ENCODE data around the gene LCE4A. TPM values are rescaled to one million over a fixed set of nuclear protein-coding genes. Genes with fewer than 3 reads are reported as not detected.

LCE4A gene
- polyA plus RNA-seq, 3 donors from 2014 or later: not detected

GRCh38 chr1:152725261-152725660 is 17.3 kb downstream of the LCE4A start:
- Mint-ChIP-seq H3K36me3 (no peaks in the 10 kb centered on the region), H3K9me3 (no peaks in the 10 kb centered on the region), H3K4me1 (no peaks in the 10 kb centered on the region), H3K27ac (no peak overlapping the region), H3K4me3 (no peak overlapping the region), H3K27me3 (ENCODE audit: low read depth in 3 of 3) (peaks cover 0 to 6% (median 0%) of the 10 kb centered on the region in 3 donors)
- DNase-seq: no peak

GRCh38 chr1:152728986-152729385 is 21.0 kb downstream of the LCE4A start:
- Mint-ChIP-seq H3K27me3 (ENCODE audit: low read depth in 3 of 3) (no peaks in the 10 kb centered on the region), H3K4me1 (no peaks in the 10 kb centered on the region), H3K4me3 (no peak overlapping the region), H3K9me3 (no peaks in the 10 kb centered on the region), H3K36me3 (no peaks in the 10 kb centered on the region), H3K27ac (no peak overlapping the region)
- no peak for DNase-seq

GRCh38 chr1:152735648-152736047 is 27.7 kb downstream of the LCE4A start:
- Mint-ChIP-seq H3K9me3 (no peaks in the 10 kb centered on the region), H3K27me3 (ENCODE audit: low read depth in 3 of 3) (peaks cover 6 to 8% (median 7%) of the 10 kb centered on the region in 3 donors), H3K27ac (no peak overlapping the region), H3K4me1 (no peaks in the 10 kb centered on the region), H3K36me3 (no peaks in the 10 kb centered on the region), H3K4me3 (no peak overlapping the region)
- DNase-seq: no peak

GRCh38 chr1:152737997-152738396 is 30.0 kb downstream of the LCE4A start:
- Mint-ChIP-seq H3K27me3 (ENCODE audit: low read depth in 3 of 3) (peaks cover 7 to 11% (median 8%) of the 10 kb centered on the region in 3 donors), H3K27ac (peak overlapping the region in 1 of 6 donors; percentile 29)

GRCh38 chr1:152739841-152740240 is 31.9 kb downstream of the LCE4A start:
- no peaks in the 10 kb centered on the region for H3K36me3 Mint-ChIP-seq

More at GRCh38 chr1:152737997-152738396, 30.0 kb downstream of the LCE4A start:
- no peaks in the 10 kb centered on the region for H3K36me3 Mint-ChIP-seq
- no peak for DNase-seq
- H3K4me1 Mint-ChIP-seq: no peaks in the 10 kb centered on the region
- no peak overlapping the region for H3K4me3 Mint-ChIP-seq
- H3K9me3 Mint-ChIP-seq: no peaks in the 10 kb centered on the region

GRCh38 chr1:152741656-152742055 is 33.7 kb downstream of the LCE4A start:
- Mint-ChIP-seq H3K27ac (no peak overlapping the region), H3K9me3 (peaks cover 0 to 2% (median 0%) of the 10 kb centered on the region in 6 donors), H3K4me1 (no peaks in the 10 kb centered on the region), H3K4me3 (no peak overlapping the region), H3K36me3 (no peaks in the 10 kb centered on the region), H3K27me3 (ENCODE audit: low read depth in 3 of 3) (peaks cover 6 to 12% (median 11%) of the 10 kb centered on the region in 3 donors)
- no peak for DNase-seq

More at GRCh38 chr1:152739841-152740240, 31.9 kb downstream of the LCE4A start:
- no peak for DNase-seq
- Mint-ChIP-seq H3K27ac (no peak overlapping the region), H3K4me3 (no peak overlapping the region), H3K27me3 (ENCODE audit: low read depth in 3 of 3) (peaks cover 6 to 13% (median 11%) of the 10 kb centered on the region in 3 donors), H3K4me1 (no peaks in the 10 kb centered on the region), H3K9me3 (peaks cover 0 to 2% (median 0%) of the 10 kb centered on the region in 6 donors)

GRCh38 chr1:152743371-152744145 is 35.6 kb downstream of the LCE4A start:
- Mint-ChIP-seq H3K4me3 (no peak overlapping the region), H3K27ac (no peak overlapping the region), H3K4me1 (no peaks in the 10 kb centered on the region), H3K27me3 (ENCODE audit: low read depth in 3 of 3) (peaks cover 4 to 15% (median 13%) of the 10 kb centered on the region in 3 donors), H3K36me3 (no peaks in the 10 kb centered on the region), H3K9me3 (peaks cover 0 to 2% (median 0%) of the 10 kb centered on the region in 6 donors)
- no peak for DNase-seq

GRCh38 chr1:152745289-152745704 is 37.3 kb downstream of the LCE4A start:
- Mint-ChIP-seq H3K4me3 (no peak overlapping the region), H3K27me3 (ENCODE audit: low read depth in 3 of 3) (peaks cover 6 to 11% (median 9%) of the 10 kb centered on the region in 3 donors), H3K36me3 (no peaks in the 10 kb centered on the region), H3K4me1 (no peaks in the 10 kb centered on the region), H3K27ac (no peak overlapping the region), H3K9me3 (peaks cover 0 to 2% (median 0%) of the 10 kb centered on the region in 6 donors)
- no peak for DNase-seq

- no peaks in the 10 kb centered on the region for H3K36me3 Mint-ChIP-seq
- H3K27me3 Mint-ChIP-seq (ENCODE audit: low read depth in 3 of 3): peaks cover 6 to 14% (median 9%) of the 10 kb centered on the region in 3 donors
- no peak overlapping the region for H3K4me3 Mint-ChIP-seq
- no peak overlapping the region for H3K27ac Mint-ChIP-seq
- peaks cover 0 to 2% (median 0%) of the 10 kb centered on the region in 6 donors for H3K9me3 Mint-ChIP-seq
- H3K4me1 Mint-ChIP-seq: no peaks in the 10 kb centered on the region
- no peak for DNase-seq
These were observed 37.9 kb downstream of the LCE4A start for GRCh38 chr1:152745765-152746444.

GRCh38 chr1:152747831-152748230 is 39.9 kb downstream of the LCE4A start:
- no peak for DNase-seq
- no peak overlapping the region for H3K27ac Mint-ChIP-seq
- H3K4me1 Mint-ChIP-seq: no peaks in the 10 kb centered on the region
- peaks cover 4 to 16% (median 6%) of the 10 kb centered on the region in 3 donors for H3K27me3 Mint-ChIP-seq (ENCODE audit: low read depth in 3 of 3)
- no peaks in the 10 kb centered on the region for H3K36me3 Mint-ChIP-seq
- H3K4me3 Mint-ChIP-seq: no peak overlapping the region
- H3K9me3 Mint-ChIP-seq: peaks cover 0 to 2% (median 0%) of the 10 kb centered on the region in 6 donors

GRCh38 chr1:152752225-152752624 is 44.3 kb downstream of the LCE4A start:
- Mint-ChIP-seq H3K27ac (no peak overlapping the region), H3K9me3 (no peaks in the 10 kb centered on the region), H3K36me3 (no peaks in the 10 kb centered on the region), H3K27me3 (ENCODE audit: low read depth in 3 of 3) (peaks cover 2 to 12% (median 2%) of the 10 kb centered on the region in 3 donors), H3K4me3 (no peak overlapping the region), H3K4me1 (no peaks in the 10 kb centered on the region)
- DNase-seq: no peak

- Mint-ChIP-seq H3K9me3 (no peaks in the 10 kb centered on the region), H3K4me3 (no peak overlapping the region), H3K27ac (no peak overlapping the region), H3K27me3 (ENCODE audit: low read depth in 3 of 3) (peaks cover under 1 to 9% (median 2%) of the 10 kb centered on the region in 3 donors), H3K36me3 (no peaks in the 10 kb centered on the region), H3K4me1 (no peaks in the 10 kb centered on the region)
- DNase-seq: no peak
These were observed 45.6 kb downstream of the LCE4A start for GRCh38 chr1:152753586-152753985.

- H3K9me3 Mint-ChIP-seq: no peaks in the 10 kb centered on the region
- DNase-seq: no peak
- H3K4me3 Mint-ChIP-seq: no peak overlapping the region
- peaks cover 3 to 13% (median 3%) of the 10 kb centered on the region in 3 donors for H3K27me3 Mint-ChIP-seq (ENCODE audit: low read depth in 3 of 3)
- no peaks in the 10 kb centered on the region for H3K36me3 Mint-ChIP-seq
- H3K27ac Mint-ChIP-seq: no peak overlapping the region
- H3K4me1 Mint-ChIP-seq: no peaks in the 10 kb centered on the region
These were observed 48.9 kb downstream of the LCE4A start for GRCh38 chr1:152756872-152757271.

GRCh38 chr1:152757747-152758146 is 49.8 kb downstream of the LCE4A start, which contains the start of gene KPRP:
Gene KPRP (plus strand): TSS chr1:152758025. CDS start chr1:152759589, 1,564 bp downstream.
- Mint-ChIP-seq H3K27ac (no peak within 1 kb of the TSS), H3K27me3 (ENCODE audit: low read depth in 3 of 3) (peaks cover 3 to 11% (median 3%) of the 10 kb centered on the region in 3 donors), H3K4me1 (no peaks in the 10 kb centered on the region), H3K4me3 (no peak within 1 kb of the TSS), H3K36me3 (no peaks in the 10 kb centered on the region), H3K9me3 (no peaks in the 10 kb centered on the region)
- no peak for DNase-seq

Data from immature natural killer cell (primary cell).